ENCODE data around the gene HEBP2.

DNA sequence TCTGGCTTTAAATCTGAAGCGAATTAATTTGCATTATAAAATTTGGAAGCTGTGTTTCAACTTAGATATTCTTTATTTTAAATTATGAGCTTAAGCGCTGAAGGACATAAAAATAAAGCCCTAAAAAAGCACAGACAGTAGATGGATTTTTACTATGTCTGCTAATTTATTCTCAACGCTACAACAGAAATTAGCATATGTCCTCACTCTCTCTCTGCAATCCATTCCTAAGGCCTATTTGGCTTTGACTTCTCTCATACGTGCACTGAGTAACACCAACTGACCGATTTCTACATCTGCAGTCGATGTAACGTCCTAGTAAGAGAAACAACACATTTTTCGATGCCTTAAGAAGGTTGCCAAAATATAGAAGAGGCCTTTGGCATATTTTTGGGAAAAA is 23.7 kb downstream of the HEBP2 start:
- TF ChIP-seq, protein P1, sequence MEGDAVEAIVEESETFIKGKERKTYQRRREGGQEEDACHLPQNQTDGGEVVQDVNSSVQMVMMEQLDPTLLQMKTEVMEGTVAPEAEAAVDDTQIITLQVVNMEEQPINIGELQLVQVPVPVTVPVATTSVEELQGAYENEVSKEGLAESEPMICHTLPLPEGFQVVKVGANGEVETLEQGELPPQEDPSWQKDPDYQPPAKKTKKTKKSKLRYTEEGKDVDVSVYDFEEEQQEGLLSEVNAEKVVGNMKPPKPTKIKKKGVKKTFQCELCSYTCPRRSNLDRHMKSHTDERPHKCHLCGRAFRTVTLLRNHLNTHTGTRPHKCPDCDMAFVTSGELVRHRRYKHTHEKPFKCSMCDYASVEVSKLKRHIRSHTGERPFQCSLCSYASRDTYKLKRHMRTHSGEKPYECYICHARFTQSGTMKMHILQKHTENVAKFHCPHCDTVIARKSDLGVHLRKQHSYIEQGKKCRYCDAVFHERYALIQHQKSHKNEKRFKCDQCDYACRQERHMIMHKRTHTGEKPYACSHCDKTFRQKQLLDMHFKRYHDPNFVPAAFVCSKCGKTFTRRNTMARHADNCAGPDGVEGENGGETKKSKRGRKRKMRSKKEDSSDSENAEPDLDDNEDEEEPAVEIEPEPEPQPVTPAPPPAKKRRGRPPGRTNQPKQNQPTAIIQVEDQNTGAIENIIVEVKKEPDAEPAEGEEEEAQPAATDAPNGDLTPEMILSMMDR (IDR thresholded peaks at IDR 0.05): no peak
- no peak for TF ChIP-seq POLR2A (IDR thresholded peaks at IDR 0.05)

Data from lower leg skin (tissue), 3 donors.